Suprapubic skin (tissue), 4 donors: ENCODE results near the gene OCIAD2. TPM values are rescaled to one million over a fixed set of nuclear protein-coding genes. Genes with fewer than 3 reads are reported as not detected.
"Not testable (repeated sequence)": the region's sequence is repeated elsewhere in the genome, so short reads cannot be mapped to it uniquely, and the experiment has no call there.

Experiments used
- DNase-seq, 2 donors: peaks; one replicate each; pipeline ENCODE4 v3.0.0-alpha.2; 2019; ENCODE audit warnings: low spot score in 2 of 2
- H3K27ac ChIP-seq: fragments of 200-600 bp; sonication (generic); one replicate; pipeline ENCODE4 v1.5.1; 2019
- H3K27me3 ChIP-seq: fragments of 200-600 bp; sonication (generic); one replicate; pipeline ENCODE4 v1.5.1; 2019
- H3K36me3 ChIP-seq: fragments of 200-600 bp; sonication (generic); one replicate; pipeline ENCODE4 v1.5.1; 2019
- H3K4me1 ChIP-seq: fragments of 200-600 bp; sonication (generic); one replicate; pipeline ENCODE4 v1.5.1; 2019
- H3K4me3 ChIP-seq: fragments of 200-600 bp; sonication (generic); one replicate; pipeline ENCODE4 v1.5.1; 2019; ENCODE audit warnings: mild to moderate bottlenecking
- H3K9me3 ChIP-seq: fragments of 200-600 bp; sonication (generic); one replicate; pipeline ENCODE4 v1.5.1; 2019
- CTCF ChIP-seq, 2 donors: fragments of 200-600 bp in 1 of 2; fragments of 450-650 bp in 1 of 2; sonication (generic) in 1 of 2; IDR thresholded peaks; one replicate each; pipeline ENCODE4 v1.5.1; 2016 to 2019; ENCODE audit warnings: antibody characterized with exemption in 2 of 2, mild to moderate bottlenecking in 1 of 2, moderate library complexity in 1 of 2
- EP300 ChIP-seq: sonication (generic); formaldehyde crosslinking; IDR thresholded peaks from one replicate; pipeline ENCODE4 v1.6.1; 2017; ENCODE audit warnings: antibody characterized with exemption
- POLR2A ChIP-seq, 2 donors: fragments of 450-650 bp; IDR thresholded peaks; one replicate each; pipeline ENCODE4 v1.6.1; 2017; ENCODE audit warnings: antibody characterized with exemption in 2 of 2, mild to moderate bottlenecking in 2 of 2, moderate library complexity in 2 of 2
- POLR2AphosphoS5 ChIP-seq, 3 donors: sonication (generic); formaldehyde crosslinking; IDR thresholded peaks; one replicate each; pipeline ENCODE4 v1.6.1; 2017; ENCODE audit warnings: antibody characterized with exemption in 3 of 3
- WGBS: methylation state at CpG from one replicate; pipeline ENCODE4 v1.1.5; 2018; 5-methylcytosine and 5-hydroxymethylcytosine counted together
- total RNA-seq, 4 donors: library from RNA; depleted of rRNA; stranded (reverse); fragments of >200 nt; gene quantifications; one replicate each; pipeline ENCODE4 v1.1.0, GENCODE V29; 2016

The OCIAD2 gene
- total RNA-seq, 4 donors from 2014 or later = 15.8 to 167 (median 36.1) TPM

DNA sequence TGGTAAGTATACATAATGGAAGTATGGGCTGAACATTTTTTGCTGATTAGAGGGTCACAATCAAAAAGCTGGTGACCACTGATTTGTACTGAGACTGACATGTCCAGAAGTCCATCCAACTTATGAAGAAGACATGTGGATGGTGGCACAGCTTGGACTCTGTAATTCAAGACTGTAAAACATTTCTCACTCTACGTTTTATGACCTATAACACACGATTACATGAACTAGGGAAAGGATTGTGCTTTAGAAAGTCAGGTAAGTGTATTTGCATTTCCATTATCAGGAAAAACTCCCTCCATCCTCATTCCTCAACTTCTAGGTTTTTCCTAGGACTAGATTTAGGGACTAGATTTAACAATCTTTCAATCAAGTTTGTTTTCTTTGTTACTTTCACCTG, 30.5 kb upstream of the OCIAD2 start:
- TF ChIP-seq EP300 (no peak), POLR2A (IDR thresholded peaks at IDR 0.05) (no peak), CTCF (IDR thresholded peaks at IDR 0.05) (no peak), POLR2AphosphoS5 (IDR thresholded peaks at IDR 0.05) (no peak)
- H3K9me3 ChIP-seq = peaks cover 5% of the 10 kb centered on the region
- WGBS = 86% methylated on average over 2 of the region's 2 CpGs
- no peaks in the 10 kb centered on the region for H3K4me1 ChIP-seq
- no peak overlapping the region for H3K27ac ChIP-seq
- no peak for DNase-seq
- H3K4me3 ChIP-seq = no peak overlapping the region
- H3K36me3 ChIP-seq = no peaks in the 10 kb centered on the region
- H3K27me3 ChIP-seq = no peaks in the 10 kb centered on the region

DNA sequence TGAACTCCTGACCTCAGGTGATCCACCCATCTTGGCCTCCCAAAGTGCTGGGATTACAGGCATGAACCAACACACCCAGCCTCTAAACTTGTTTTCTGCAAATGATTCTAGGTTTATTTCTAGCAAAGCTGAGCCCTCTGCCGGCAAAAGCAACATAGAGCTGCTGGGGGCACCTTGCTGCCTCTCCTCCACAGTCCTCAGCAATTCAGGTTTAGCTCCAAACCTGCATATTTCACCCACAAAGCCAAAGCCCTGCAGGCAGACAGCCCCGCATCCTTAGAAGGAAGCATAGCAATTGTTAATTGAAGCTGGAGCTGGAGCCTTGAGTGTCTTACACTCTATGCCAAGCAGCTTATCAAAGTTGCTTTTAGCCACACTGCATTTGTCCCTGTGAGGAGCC, 24.9 kb upstream of the OCIAD2 start:
- no peak for DNase-seq
- TF ChIP-seq CTCF (IDR thresholded peaks at IDR 0.05) (no peak), EP300 (no peak), POLR2A (IDR thresholded peaks at IDR 0.05) (no peak), POLR2AphosphoS5 (IDR thresholded peaks at IDR 0.05) (no peak)
- 65% methylated on average over 2 of the region's 2 CpGs for WGBS
- H3K27ac ChIP-seq = no peak overlapping the region
- no peaks in the 10 kb centered on the region for H3K27me3 ChIP-seq
- no peaks in the 10 kb centered on the region for H3K9me3 ChIP-seq
- H3K36me3 ChIP-seq = no peaks in the 10 kb centered on the region
- H3K4me3 ChIP-seq = no peak overlapping the region
- H3K4me1 ChIP-seq = no peaks in the 10 kb centered on the region

DNA sequence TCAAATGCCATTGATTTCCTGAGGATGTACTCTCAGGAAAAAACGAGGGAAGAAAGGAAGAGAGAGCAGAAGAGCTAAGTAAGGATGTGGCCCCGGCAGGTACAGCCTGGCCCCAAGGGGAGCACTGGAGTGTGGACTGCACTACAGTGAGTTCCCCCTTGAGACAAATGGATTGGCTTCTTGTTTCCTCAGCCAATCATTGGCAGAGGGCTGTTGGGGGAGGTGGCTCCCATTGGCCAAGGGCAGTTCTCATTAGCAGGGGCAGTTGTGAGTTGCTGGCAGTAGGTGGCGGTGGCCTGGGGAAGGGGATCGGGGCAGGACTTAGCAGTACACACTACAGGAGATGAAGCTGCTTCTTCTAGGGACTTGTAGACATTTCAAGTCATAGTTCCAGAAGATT, 24.1 kb upstream of the OCIAD2 start:
- Histone ChIP-seq H3K4me3 (no peak overlapping the region), H3K9me3 (no peaks in the 10 kb centered on the region), H3K4me1 (no peaks in the 10 kb centered on the region), H3K27me3 (no peaks in the 10 kb centered on the region), H3K27ac (no peak overlapping the region), H3K36me3 (no peaks in the 10 kb centered on the region)
- TF ChIP-seq POLR2A (IDR thresholded peaks at IDR 0.05) = no peak
- TF ChIP-seq EP300 = no peak
- TF ChIP-seq POLR2AphosphoS5 (IDR thresholded peaks at IDR 0.05) = no peak
- TF ChIP-seq CTCF (IDR thresholded peaks at IDR 0.05) = no peak
- no peak for DNase-seq
- WGBS = 83% methylated on average over 4 of the region's 4 CpGs

DNA sequence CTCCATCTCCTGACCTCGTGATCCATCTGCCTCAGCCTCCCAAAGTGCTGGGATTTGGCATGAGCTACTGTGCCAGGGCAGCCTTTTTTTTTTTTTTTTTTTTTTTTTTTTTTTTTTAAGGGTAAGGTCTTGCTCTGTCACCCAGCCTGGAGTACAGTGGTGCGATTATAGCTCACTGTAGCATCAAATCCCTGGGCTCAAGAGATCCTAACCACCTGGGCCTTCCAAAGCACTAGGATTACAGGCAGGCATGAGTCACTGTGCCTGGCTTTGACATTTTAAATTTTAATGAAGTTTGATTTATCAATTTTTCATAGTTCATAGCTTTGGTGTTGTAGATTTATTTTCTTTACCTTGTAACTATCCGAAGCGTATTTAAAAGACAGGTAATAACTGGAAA, 17.8 kb upstream of the OCIAD2 start:
- no peaks in the 10 kb centered on the region for H3K9me3 ChIP-seq
- no peaks in the 10 kb centered on the region for H3K36me3 ChIP-seq
- H3K27ac ChIP-seq = no peak overlapping the region
- TF ChIP-seq CTCF (IDR thresholded peaks at IDR 0.05) (no peak), POLR2A (IDR thresholded peaks at IDR 0.05) (no peak), POLR2AphosphoS5 (IDR thresholded peaks at IDR 0.05) (no peak), EP300 (no peak)
- no peak for DNase-seq
- no peaks in the 10 kb centered on the region for H3K27me3 ChIP-seq
- no peak overlapping the region for H3K4me3 ChIP-seq
- WGBS = 93% methylated on average over 4 of the region's 4 CpGs
- no peaks in the 10 kb centered on the region for H3K4me1 ChIP-seq

GRCh38 chr4:48923065-48923464, 16.5 kb upstream of the OCIAD2 start:
- not testable (repeated sequence) for H3K36me3 ChIP-seq, H3K27me3 ChIP-seq, DNase-seq, H3K9me3 ChIP-seq, H3K27ac ChIP-seq, H3K4me3 ChIP-seq, H3K4me1 ChIP-seq
- WGBS = 100% methylated on average over 5 of the region's 7 CpGs

- Histone ChIP-seq H3K4me3 (no peak overlapping the region), H3K36me3 (no peaks in the 10 kb centered on the region)
- 77% methylated on average over 3 of the region's 3 CpGs for WGBS
These were observed 7.7 kb upstream of the OCIAD2 start for GRCh38 chr4:48914311-48914710.

More at GRCh38 chr4:48914311-48914710, 7.7 kb upstream of the OCIAD2 start:
- Histone ChIP-seq H3K27me3 (no peaks in the 10 kb centered on the region), H3K9me3 (no peaks in the 10 kb centered on the region), H3K27ac (no peak overlapping the region), H3K4me1 (no peaks in the 10 kb centered on the region)
- no peak for TF ChIP-seq CTCF (IDR thresholded peaks at IDR 0.05)
- TF ChIP-seq EP300 = no peak
- TF ChIP-seq POLR2AphosphoS5 (IDR thresholded peaks at IDR 0.05) = no peak
- DNase-seq = no peak
